ENCODE results near the gene ABHD8.

ABHD8 gene

DNA sequence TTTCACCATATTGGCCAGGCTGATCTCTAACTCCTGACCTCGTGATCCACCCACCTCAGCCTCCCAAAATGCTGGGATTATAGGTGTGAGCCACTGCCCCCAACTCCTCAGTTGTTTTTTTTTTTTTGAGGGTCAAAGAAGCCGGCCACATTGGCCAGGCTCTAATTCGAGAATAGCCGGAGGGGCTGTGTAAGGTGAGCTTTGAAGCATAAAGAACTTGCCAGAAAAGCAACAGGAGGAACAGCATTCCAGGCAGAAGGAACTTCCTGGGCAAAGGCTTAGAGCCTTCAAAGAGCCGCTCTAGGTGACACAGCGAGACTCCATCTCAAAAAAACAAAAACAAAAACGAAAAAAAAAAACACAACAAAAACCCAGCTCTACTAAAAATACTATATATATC, 37.2 kb downstream of the ABHD8 start:
- DNase-seq (ENCODE audit: low read depth) = no peak

DNA sequence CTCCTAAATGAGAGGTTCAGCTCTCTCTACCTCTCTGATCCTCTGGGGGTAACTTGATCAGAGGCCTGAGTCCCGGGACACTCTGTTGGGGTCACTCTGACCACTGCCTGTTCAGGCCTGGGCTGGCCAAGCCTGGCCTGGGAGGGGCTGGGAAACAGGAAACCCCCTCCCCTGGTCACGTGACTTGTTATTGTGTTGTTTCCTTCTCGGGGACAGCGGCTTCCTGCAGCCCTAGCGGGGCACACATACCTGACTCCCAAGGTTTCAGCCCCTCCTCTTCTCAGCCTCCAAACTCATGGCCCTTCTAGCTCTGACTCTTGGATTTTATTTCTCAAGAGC, 38.6 kb downstream of the ABHD8 start, which contains the start of gene USHBP1:
USHBP1 (minus strand) TSS at position 105 of the 339 bp plus-strand sequence. CDS start 446 bp downstream, outside the sequence.
- DNase-seq (ENCODE audit: low read depth) = no peak

GRCh38 chr19:17263712-17264640, 39.2 kb downstream of the ABHD8 start:
- no peak for DNase-seq (ENCODE audit: low read depth)

DNA sequence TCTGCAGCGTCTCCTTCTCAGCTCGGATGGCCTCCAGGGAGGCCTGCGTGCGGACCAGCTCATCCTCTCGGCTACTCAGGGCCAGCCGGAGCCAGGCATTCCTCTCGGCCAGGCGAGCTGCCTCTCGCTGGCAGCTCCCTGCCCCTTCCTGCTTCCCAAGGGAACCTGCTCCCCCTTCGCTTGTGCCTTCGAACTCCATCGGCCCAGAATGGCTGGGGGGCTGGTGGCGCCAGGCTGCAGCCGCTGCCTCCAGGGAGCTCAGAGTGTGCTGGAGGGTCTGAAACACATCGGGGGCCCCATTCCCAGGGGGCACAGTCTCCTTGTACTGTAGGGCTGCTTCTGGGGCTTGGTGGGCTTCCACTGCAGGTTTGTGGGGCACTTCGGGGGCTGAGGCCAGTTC, 40.7 kb downstream of the ABHD8 start:
- no peak for DNase-seq (ENCODE audit: low read depth)

- peak; percentile 88 for DNase-seq (ENCODE audit: low read depth)
Observed at GRCh38 chr19:17260842-17261325, 42.3 kb downstream of the ABHD8 start.

GRCh38 chr19:17259934-17260333, 43.3 kb downstream of the ABHD8 start:
- no peak for DNase-seq (ENCODE audit: low read depth)

GRCh38 chr19:17259118-17259780, 44.0 kb downstream of the ABHD8 start:
- DNase-seq (ENCODE audit: low read depth) = no peak

- DNase-seq (ENCODE audit: low read depth) = no peak
Observed at GRCh38 chr19:17256130-17256529, 47.1 kb downstream of the ABHD8 start.

- DNase-seq (ENCODE audit: low read depth) = no peak
Observed at GRCh38 chr19:17255150-17255621, 48.0 kb downstream of the ABHD8 start.

DNA sequence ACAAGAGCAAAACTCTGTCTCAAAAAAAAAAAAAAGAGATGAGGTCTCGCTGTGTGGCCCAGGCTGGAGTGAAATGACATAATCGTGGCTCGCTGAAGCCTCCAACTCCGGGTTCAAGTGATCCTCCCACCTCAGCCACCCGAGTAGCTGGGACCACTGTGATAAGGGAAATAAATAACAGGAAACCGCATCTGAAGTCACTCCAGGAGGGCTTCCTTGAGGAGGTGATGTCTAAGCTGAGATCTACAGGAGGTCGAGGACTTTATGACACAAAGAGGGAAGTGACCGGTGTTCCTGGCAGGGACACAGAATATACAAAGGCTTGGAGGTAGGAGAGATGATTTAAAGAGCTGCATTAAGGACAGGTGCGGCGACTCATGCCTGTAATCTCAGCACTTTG, 48.6 kb downstream of the ABHD8 start:
- DNase-seq (ENCODE audit: low read depth) = no peak

DNA sequence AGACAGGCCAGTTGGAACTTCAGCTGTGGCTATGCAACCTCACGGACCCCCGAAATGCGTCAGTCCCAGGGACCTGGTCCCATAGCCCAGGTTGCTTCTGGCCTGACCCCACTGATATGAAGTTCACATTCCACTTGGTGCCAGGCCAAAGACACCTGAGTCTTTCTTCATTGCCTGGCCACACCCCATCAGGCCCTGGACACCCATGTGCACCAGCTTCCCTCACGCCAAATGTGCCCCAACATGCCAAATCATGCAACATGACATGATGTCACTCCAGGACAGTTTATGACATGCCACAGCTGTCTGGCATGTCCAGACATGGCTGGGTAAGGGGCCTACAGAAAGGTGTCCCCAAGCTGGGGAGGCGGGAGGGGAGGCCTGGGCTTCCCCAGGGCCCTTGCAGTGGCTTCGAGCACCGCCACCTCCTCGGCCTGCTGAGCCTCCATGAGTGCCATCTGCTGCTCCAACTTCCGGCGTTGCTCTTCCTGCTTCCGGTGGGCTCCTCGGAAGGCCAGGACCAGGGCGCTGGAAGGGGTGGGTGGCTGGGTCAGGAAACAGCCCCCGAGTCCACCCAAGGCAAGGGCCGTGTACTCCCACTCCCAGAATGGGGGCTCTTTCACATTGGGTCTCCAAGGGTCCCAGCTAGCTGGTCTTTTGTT, 53.2 kb downstream of the ABHD8 start:
- DNase-seq (ENCODE audit: low read depth) = no peak

DNA sequence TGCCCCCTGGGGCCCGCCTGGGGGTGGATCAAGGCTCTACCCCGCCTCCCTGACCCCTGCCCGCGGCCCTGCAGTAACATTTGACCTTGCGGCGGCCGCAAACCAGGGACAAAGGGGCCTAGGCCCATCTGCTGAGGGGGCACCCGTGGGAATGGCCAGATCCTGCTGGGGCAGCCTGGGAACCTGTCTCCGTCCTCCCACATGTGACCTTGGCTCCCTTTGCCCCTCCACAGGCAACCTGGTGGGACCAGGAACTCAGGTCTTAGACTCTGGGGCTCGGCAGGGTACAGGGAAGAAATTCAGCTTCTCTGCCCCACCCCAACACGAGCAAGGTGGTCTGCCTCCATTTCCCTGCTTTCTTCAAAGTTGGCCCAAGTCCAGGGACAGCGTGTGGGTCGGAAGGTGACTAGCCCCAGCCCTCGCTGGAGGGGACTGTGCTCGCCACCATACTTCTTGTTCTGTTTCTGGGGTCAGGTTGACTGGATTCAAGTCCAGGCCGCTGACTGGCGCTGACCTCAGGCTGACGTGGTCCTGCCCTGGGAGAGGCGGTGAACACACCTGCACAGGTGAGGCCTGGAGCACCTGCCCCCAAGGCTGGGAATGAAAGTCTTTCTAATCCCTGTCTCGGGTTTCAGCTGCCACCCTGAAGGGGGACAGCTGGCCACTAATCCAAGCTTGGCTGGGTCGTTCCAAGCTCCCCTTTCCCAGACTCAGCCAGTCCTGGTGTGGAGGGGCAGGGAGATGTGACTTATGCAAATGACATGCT, 55.0 kb downstream of the ABHD8 start:
- DNase-seq (ENCODE audit: low read depth) = no peak

DNA sequence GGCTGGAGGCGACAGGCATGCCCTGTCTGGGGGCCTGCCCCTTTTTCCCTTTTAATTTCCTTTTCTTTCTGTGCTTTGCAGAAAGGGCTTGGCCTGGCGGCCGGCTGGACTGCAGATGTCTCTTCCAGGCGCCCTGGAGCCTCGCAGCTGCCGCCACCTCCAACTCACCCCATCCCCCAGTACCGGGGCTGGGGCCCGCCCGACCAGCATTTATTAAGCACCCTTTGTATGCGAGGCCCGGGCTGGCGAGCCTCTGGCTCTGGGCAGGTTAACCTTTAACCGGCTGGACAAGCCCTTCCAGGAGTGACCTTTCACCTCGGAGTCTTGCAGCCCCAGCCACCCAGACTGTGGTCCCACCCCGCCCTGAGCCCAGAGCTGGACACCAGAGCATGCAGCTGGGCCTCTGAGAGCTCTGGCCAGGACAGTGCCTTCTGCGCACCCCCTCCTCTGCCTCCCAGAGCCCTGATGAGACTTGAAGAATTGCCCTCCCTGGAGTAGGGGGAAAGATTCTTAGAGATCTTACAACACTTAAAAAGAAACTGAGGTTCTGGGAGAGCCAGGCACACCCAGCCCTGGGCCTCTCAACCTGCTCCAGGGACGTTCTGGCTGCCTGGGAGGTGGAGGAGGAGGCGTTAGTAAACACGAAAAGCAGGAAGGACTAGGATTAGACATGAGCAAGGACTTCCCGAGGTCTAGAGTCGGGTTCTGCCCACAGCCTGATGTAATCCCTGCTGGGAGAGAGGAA, 56.4 kb downstream of the ABHD8 start:
- no peak for DNase-seq (ENCODE audit: low read depth)

DNA sequence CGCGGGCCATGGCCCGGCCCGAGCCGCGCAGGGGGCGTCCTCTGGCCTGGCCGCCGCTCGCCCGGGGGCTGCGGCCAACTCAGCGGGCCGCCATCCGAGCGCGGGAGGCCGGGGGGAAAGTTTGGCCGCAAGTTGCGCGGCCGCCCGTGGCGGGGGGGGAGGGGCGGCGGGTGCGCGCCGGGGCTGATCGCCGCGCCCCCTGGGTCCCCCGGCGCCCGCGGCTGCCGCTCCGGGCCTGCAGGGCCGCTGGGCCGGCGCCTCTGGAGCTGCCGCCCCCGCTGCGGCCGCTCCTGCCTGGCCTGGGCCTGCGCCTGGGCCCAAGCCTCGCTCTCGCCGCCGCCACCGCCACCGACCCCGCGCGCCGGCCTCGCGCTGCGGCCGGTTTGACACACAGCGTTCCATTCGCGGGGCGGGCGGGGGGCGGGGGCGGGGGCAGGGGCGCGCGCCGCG, 57.7 kb downstream of the ABHD8 start, which contains the start of gene NR2F6:
NR2F6 (minus strand) TSS at position 385 of the 450 bp plus-strand sequence. CDS start 699 bp downstream, outside the sequence.
- no peak for DNase-seq (ENCODE audit: low read depth)

GRCh38 chr19:17244618-17245534, 58.3 kb downstream of the ABHD8 start:
- DNase-seq (ENCODE audit: low read depth) = no peak

- no peak for DNase-seq (ENCODE audit: low read depth)
Observed at GRCh38 chr19:17243830-17244617, 59.2 kb downstream of the ABHD8 start.

DNA sequence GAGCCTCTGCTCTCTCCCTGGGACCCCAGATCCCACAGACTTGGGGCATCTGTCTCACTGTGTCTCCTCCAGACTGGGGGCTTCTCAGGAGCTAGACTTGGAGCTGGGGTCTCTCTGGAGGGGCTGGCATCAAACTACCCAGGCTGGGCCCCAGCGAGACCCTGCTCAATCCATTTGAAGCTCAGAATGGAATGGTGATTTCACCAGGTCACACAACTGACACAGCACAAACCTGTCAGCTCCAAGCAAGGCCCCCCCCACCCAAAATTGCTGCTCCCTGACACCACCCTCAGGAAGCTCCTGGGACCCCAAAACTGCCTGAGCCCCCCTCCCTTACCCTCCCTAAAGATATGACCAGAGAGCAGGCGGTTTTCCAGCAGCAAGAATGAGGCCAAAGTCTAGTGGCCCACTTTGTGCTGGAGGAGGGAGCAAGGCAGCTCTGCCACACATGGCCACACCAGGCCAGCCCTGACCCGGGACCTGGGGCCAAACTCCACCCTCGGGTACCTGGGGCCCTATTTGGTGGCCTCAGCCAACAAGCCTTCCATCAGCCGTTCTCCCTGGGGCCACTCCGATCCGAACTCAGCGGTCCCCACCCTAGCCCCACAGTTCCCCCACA, 59.9 kb downstream of the ABHD8 start:
- no peak for DNase-seq (ENCODE audit: low read depth)

DNA sequence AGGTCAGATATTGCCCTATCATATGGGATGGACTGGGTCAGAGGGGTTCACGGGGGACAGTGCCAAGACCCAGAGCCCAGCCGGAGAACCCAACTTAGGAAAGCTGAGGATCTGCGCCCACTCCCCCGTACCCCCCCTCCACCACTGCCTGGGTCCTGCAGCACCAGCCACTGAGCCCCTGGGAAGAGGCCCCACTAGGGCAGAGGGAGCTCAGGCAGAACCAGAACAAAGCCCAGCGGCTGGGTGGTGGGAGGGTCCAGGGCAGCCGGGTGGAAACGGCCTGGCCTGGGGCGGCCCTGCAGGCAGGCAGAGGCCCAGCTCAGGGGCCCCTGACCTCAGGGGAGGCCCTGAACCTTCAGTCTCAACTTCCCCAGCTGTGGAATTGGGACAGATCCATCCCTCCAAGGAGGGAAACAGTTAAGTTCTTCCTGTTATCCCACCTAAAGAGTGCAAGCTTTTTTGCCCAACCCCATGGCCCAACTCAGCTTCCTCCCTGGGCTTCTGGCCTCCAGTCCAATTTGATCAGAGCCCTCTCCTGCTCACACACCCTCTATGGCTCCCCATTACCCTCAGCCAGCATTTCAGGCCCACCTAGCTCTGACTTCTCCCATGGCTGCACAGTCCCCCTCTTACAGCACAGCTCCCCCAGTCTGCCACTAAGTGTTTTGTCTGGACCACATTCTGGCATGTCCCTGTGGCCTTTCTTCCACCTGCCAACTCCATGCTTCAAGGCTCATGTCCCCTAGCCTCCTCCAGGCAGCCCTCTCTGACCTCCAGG, 60.6 kb downstream of the ABHD8 start:
- no peak for DNase-seq (ENCODE audit: low read depth)

Data from stimulated activated CD8-positive, alpha-beta memory T cell treated with anti-CD3 and anti-CD28 coated beads, Interleukin-7, amount 100 ng/mL, for 24 hours (primary cell).